ENCODE results near the gene BCORL1.

DNA sequence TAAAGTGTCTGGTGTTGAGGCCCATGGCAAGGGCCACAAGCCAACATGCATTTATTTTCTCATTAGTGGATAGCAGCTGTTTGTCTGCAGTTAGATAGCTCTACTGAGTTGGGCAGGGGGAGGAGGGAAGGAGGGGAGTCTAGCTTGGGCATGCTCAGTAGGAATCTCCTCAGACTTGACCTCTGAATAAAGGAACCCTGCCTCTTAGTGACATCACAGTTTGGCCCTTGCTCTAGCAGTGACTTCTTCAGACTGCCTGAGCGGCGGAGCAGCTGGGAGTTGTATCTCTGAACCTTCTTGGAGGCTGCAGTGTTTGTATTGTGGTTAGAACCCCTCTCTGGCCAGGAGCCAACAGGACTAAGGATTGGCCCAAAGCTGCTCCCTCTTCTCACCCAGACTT is 57.4 kb downstream of the BCORL1 start:
- TF ChIP-seq CEBPB (IDR thresholded peaks at IDR 0.05; ENCODE audit: low read depth) (no peak), SP1 (IDR thresholded peaks at IDR 0.05; ENCODE audit: low read depth) (no peak), EZH2 (IDR thresholded peaks at IDR 0.05) (no peak), POLR2A (IDR thresholded peaks at IDR 0.05; ENCODE audit: borderline replicate concordance, extremely low read depth, insufficient read depth, insufficient read length) (no peak), REST (IDR thresholded peaks at IDR 0.05; ENCODE audit: low read depth) (no peak), RAD21 (IDR thresholded peaks at IDR 0.05; ENCODE audit: low read depth) (no peak), ZFX (IDR thresholded peaks at IDR 0.05) (no peak), SIN3A (IDR thresholded peaks at IDR 0.05; ENCODE audit: low read depth) (no peak), ZBTB33 (IDR thresholded peaks at IDR 0.05; ENCODE audit: extremely low read depth, insufficient replicate concordance, low read length) (no peak), POLR2AphosphoS5 (IDR thresholded peaks at IDR 0.05; ENCODE audit: low read depth, low read length) (no peak)
- TF ChIP-seq, protein P1, sequence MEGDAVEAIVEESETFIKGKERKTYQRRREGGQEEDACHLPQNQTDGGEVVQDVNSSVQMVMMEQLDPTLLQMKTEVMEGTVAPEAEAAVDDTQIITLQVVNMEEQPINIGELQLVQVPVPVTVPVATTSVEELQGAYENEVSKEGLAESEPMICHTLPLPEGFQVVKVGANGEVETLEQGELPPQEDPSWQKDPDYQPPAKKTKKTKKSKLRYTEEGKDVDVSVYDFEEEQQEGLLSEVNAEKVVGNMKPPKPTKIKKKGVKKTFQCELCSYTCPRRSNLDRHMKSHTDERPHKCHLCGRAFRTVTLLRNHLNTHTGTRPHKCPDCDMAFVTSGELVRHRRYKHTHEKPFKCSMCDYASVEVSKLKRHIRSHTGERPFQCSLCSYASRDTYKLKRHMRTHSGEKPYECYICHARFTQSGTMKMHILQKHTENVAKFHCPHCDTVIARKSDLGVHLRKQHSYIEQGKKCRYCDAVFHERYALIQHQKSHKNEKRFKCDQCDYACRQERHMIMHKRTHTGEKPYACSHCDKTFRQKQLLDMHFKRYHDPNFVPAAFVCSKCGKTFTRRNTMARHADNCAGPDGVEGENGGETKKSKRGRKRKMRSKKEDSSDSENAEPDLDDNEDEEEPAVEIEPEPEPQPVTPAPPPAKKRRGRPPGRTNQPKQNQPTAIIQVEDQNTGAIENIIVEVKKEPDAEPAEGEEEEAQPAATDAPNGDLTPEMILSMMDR (IDR thresholded peaks at IDR 0.05 in 2 of 3, conservative IDR thresholded peaks at IDR 0.05 in 1 of 3; ENCODE audit: borderline replicate concordance in 1 of 3, insufficient read depth in 1 of 3, low read depth in 2 of 3, low read length in 2 of 3) = no peak
- TF ChIP-seq, protein P2, sequence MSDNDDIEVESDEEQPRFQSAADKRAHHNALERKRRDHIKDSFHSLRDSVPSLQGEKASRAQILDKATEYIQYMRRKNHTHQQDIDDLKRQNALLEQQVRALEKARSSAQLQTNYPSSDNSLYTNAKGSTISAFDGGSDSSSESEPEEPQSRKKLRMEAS (IDR thresholded peaks at IDR 0.05) = no peak
